Tibial nerve (tissue), 4 donors: Measurements from ENCODE around the gene VPS26A.

Experiments used
- CTCF ChIP-seq, 5 experiments: fragments of 200-600 bp in 3 of 5; fragments of 450-650 bp in 2 of 5; sonication (generic) in 3 of 5; IDR thresholded peaks; one replicate each; pipeline ENCODE4 v1.5.1; 2016 to 2019; ENCODE audit warnings: antibody characterized with exemption in 5 of 5, mild to moderate bottlenecking in 3 of 5, moderate library complexity in 2 of 5
- EP300 ChIP-seq, 2 donors: sonication (generic); formaldehyde crosslinking; IDR thresholded peaks; one replicate each; pipeline ENCODE4 v1.6.1; 2017; ENCODE audit warnings: antibody characterized with exemption in 2 of 2, mild to moderate bottlenecking in 1 of 2
- POLR2A ChIP-seq, 2 donors: fragments of 450-650 bp; IDR thresholded peaks; one replicate each; pipeline ENCODE4 v1.6.1; 2017; ENCODE audit warnings: antibody characterized with exemption in 2 of 2, mild to moderate bottlenecking in 2 of 2, moderate library complexity in 2 of 2

DNA sequence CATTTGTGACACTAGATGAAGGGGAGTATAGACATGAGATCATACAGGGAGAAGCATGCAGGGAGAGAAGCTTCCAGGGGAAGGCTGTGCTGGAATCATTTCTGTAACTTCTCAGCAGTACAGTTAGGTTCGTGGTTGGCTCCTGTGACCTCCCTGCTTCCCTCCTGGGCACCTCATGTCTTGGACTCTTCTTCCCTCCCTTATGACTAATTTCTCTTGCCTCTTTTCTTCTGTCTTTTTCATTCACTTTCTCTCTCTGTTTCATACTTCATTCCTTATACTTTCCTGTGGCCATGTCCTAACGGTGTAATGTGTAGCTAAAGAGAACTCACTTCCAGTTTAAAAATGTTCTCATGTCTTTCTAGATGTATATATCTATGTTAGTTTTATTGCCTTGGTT, 77.1 kb downstream of the VPS26A start:
- TF ChIP-seq POLR2A (IDR thresholded peaks at IDR 0.05): no peak
- no peak for TF ChIP-seq CTCF (IDR thresholded peaks at IDR 0.05)
- TF ChIP-seq EP300 (IDR thresholded peaks at IDR 0.05): no peak
